Trophoblast cell (in vitro differentiated cells and primary cell): Measurements from ENCODE around the gene TAF11.

Source experiments
- DNase-seq, 2 donors: peaks; one replicate each; pipeline ENCODE4 v3.0.0-alpha.2; 2016
- H2AFZ ChIP-seq: 2 replicates; pipeline ENCODE4 v1.6.1; 2013; ENCODE audit warnings: low read length, moderate library complexity, mild to moderate bottlenecking; ENCODE audit not compliant: insufficient read depth, poor library complexity
- H2AK5ac ChIP-seq: 2 replicates; pipeline ENCODE4 v1.6.1; 2013; ENCODE audit warnings: mild to moderate bottlenecking, low read length
- H2BK120ac ChIP-seq: 2 replicates; pipeline ENCODE4 v1.6.1; 2013; ENCODE audit warnings: low read length, mild to moderate bottlenecking, moderate library complexity; ENCODE audit not compliant: insufficient read depth, poor library complexity
- H2BK12ac ChIP-seq: 2 replicates; pipeline ENCODE4 v1.6.1; 2013; ENCODE audit warnings: mild to moderate bottlenecking, low read length, moderate library complexity
- H2BK5ac ChIP-seq: 2 replicates; pipeline ENCODE4 v1.6.1; 2013; ENCODE audit warnings: low read length, low read depth, moderate library complexity, mild to moderate bottlenecking; ENCODE audit not compliant: poor library complexity
- H3K14ac ChIP-seq: 2 replicates; pipeline ENCODE4 v1.6.1; 2013; ENCODE audit warnings: mild to moderate bottlenecking, low read length
- H3K18ac ChIP-seq: 2 replicates; pipeline ENCODE4 v1.6.1; 2013; ENCODE audit warnings: mild to moderate bottlenecking, low read length
- H3K23ac ChIP-seq: 2 replicates; pipeline ENCODE4 v1.6.1; 2013; ENCODE audit warnings: low read length
- H3K27ac ChIP-seq: 2 replicates; pipeline ENCODE4 v1.5.1; 2013; ENCODE audit warnings: low read depth, mild to moderate bottlenecking, inconsistent platforms, low read length, moderate library complexity
- H3K27me3 ChIP-seq: 2 replicates; pipeline ENCODE4 v1.6.1; 2013; ENCODE audit warnings: inconsistent platforms, mild to moderate bottlenecking, low read length, moderate library complexity; ENCODE audit not compliant: insufficient read depth
- H3K36me3 ChIP-seq, 2 experiments: 1 replicate in 1 of 2; 2 replicates in 1 of 2; pipeline ENCODE4 v1.6.1; 2013; ENCODE audit warnings: low read length in 2 of 2, mild to moderate bottlenecking in 2 of 2, moderate library complexity in 1 of 2; ENCODE audit not compliant: insufficient read depth in 2 of 2, control insufficient read depth in 1 of 2
- H3K4ac ChIP-seq: 2 replicates; pipeline ENCODE4 v1.6.1; 2013; ENCODE audit warnings: low read depth, mild to moderate bottlenecking, low read length, moderate library complexity
- H3K4me1 ChIP-seq, 2 experiments: 1 replicate in 1 of 2; 2 replicates in 1 of 2; pipeline ENCODE4 v1.6.1; 2013; ENCODE audit warnings: low read length in 2 of 2, mild to moderate bottlenecking in 2 of 2, moderate library complexity in 1 of 2; ENCODE audit not compliant: insufficient read depth in 2 of 2, control insufficient read depth in 1 of 2
- H3K4me2 ChIP-seq: 2 replicates; pipeline ENCODE4 v1.6.1; 2013; ENCODE audit warnings: inconsistent platforms, mild to moderate bottlenecking, low read length, moderate library complexity
- H3K4me3 ChIP-seq: 2 replicates; pipeline ENCODE4 v1.5.1; 2013; ENCODE audit warnings: mild to moderate bottlenecking, low read depth, low read length, inconsistent platforms
- H3K79me1 ChIP-seq: one replicate; pipeline ENCODE4 v1.6.1; 2013; ENCODE audit warnings: low read length
- H3K79me2 ChIP-seq: 2 replicates; pipeline ENCODE4 v1.6.1; 2013; ENCODE audit warnings: low read length, mild to moderate bottlenecking; ENCODE audit not compliant: control insufficient read depth, insufficient read depth, poor library complexity
- H3K9ac ChIP-seq: 2 replicates; pipeline ENCODE4 v1.6.1; 2013; ENCODE audit warnings: mild to moderate bottlenecking, low read length
- H3K9me3 ChIP-seq: 2 replicates; pipeline ENCODE4 v1.6.1; 2013; ENCODE audit warnings: low read depth, mild to moderate bottlenecking, control low read depth, inconsistent platforms, low read length; ENCODE audit not compliant: insufficient read depth
- H4K12ac ChIP-seq: 2 replicates; pipeline ENCODE4 v1.6.1; 2013; ENCODE audit warnings: low read depth, mild to moderate bottlenecking, low read length, moderate library complexity
- H4K8ac ChIP-seq: 2 replicates; pipeline ENCODE4 v1.6.1; 2013; ENCODE audit warnings: low read depth, mild to moderate bottlenecking, low read length, moderate library complexity
- H4K91ac ChIP-seq: one replicate; pipeline ENCODE4 v1.6.1; 2013; ENCODE audit warnings: low read depth, mild to moderate bottlenecking, low read length, moderate library complexity
- WGBS: extraction: QIAGEN DNeasy Blood & Tissue Kit; methylation state at CpG from one replicate; pipeline ENCODE4 v1.1.7; 2013; ENCODE audit warnings: missing lambda C conversion rate; ENCODE audit not compliant: insufficient read length, insufficient coverage; ENCODE audit errors: extremely low coverage; 5-methylcytosine and 5-hydroxymethylcytosine counted together

TAF11 gene

DNA sequence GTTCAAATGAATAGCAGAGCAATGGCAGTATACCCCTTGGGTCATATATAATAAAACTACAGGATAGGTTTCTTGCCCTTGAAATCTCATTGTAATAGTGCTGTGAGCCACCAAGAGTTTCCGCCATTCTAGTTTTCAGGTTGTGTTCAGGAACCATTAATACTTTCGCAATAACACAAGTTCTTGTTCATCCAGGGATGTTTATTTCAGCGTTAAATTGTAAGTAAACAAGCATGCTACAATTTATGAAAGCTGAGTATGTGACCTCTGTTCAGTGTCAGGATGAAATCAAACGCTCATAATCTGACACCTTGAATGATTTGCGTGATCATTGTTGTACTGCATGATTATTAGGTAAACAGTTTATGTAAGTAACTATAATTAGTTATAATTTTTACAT lies 24.0 kb upstream of the TAF11 start:
- Histone ChIP-seq H3K4me1 (peaks cover 0 to 4% of the 10 kb centered on the region in 2 experiments), H2AFZ (no peak overlapping the region), H3K79me2 (peaks cover 3% of the 10 kb centered on the region), H2BK12ac (no peak overlapping the region), H3K9me3 (no peaks in the 10 kb centered on the region), H3K27me3 (no peaks in the 10 kb centered on the region), H3K9ac (no peak overlapping the region), H3K4me2 (no peak overlapping the region), H3K79me1 (no peaks in the 10 kb centered on the region), H3K14ac (no peak overlapping the region), H3K18ac (no peak overlapping the region), H3K36me3 (no peaks in the 10 kb centered on the region), H3K4me3 (no peak overlapping the region), H4K91ac (no peak overlapping the region), H2AK5ac (no peak overlapping the region), H4K12ac (no peak overlapping the region), H2BK120ac (no peak overlapping the region), H4K8ac (no peak overlapping the region), H3K27ac (no peak overlapping the region), H3K4ac (no peak overlapping the region), H3K23ac (no peak overlapping the region), H2BK5ac (no peak overlapping the region)
- no CpG with 5 or more reads among the region's 5 CpGs for WGBS
- DNase-seq = no peak

DNA sequence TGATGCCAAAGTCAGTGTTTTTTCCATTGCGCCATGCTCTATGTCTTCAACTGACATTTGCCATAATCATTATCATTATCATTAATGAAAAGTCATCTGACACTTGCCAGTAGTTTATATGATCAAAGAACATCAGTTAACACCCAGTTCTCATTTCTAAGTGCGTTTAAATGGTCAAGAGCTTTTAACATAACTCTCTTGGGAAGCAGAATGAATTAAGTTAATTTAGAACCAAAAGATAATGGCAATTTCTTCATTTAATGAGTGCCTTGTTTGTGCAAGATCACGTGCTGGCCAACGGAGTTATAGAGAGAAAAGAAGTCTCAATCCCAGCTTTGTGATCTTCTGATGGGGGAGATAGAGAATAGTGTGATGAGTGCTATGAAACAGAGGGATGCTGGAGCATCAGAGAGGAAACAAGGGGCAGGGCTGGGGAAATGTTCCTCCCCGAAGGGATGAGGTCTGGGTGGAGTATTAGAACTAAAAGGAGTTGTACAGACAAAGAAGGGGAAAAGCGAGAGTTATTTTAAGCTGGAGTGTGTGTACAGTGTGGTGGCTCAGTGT lies 21.6 kb upstream of the TAF11 start:
- H3K79me1 ChIP-seq = no peaks in the 10 kb centered on the region
- no peak overlapping the region for H3K4ac ChIP-seq
- H3K18ac ChIP-seq = no peak overlapping the region
- peaks cover 0 to 4% of the 10 kb centered on the region in 2 experiments for H3K4me1 ChIP-seq
- no peak overlapping the region for H3K9ac ChIP-seq
- no peak overlapping the region for H3K4me3 ChIP-seq
- H4K8ac ChIP-seq = no peak overlapping the region
- H3K4me2 ChIP-seq = no peak overlapping the region
- no peak overlapping the region for H4K91ac ChIP-seq
- no peak overlapping the region for H2BK5ac ChIP-seq
- no peaks in the 10 kb centered on the region for H3K27me3 ChIP-seq
- H3K23ac ChIP-seq = no peak overlapping the region
- H3K79me2 ChIP-seq = peaks cover 3% of the 10 kb centered on the region
- H2BK12ac ChIP-seq = no peak overlapping the region
- WGBS = no CpG with 5 or more reads among the region's 6 CpGs
- H2AK5ac ChIP-seq = no peak overlapping the region
- H3K14ac ChIP-seq = no peak overlapping the region
- H3K9me3 ChIP-seq = no peaks in the 10 kb centered on the region
- no peaks in the 10 kb centered on the region for H3K36me3 ChIP-seq
- H3K27ac ChIP-seq = no peak overlapping the region
- H4K12ac ChIP-seq = no peak overlapping the region
- H2BK120ac ChIP-seq = no peak overlapping the region
- no peak overlapping the region for H2AFZ ChIP-seq
- DNase-seq = no peak

DNA sequence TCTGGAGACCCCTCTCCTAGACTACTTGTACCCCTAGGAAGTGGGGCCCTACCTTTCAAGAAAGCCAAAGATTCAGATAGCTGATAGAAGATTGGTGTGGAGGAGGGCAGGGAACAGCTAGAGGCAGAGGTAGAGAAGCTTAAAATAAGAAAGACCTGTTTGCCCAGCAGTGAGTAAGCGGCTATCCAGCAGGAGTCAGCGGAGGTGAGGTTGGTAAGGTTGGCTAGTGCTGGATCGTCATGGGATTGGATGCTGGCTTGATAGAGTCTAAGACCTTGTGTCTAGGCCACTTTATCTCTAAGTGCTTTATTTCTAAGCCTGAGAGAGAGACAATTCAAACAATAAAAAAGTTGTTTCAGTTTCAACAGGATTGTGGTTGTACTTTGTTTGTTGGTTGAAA lies 20.4 kb upstream of the TAF11 start:
- no peak overlapping the region for H3K9ac ChIP-seq
- H3K27me3 ChIP-seq = no peaks in the 10 kb centered on the region
- H3K79me2 ChIP-seq = peaks cover 3% of the 10 kb centered on the region
- H3K4me2 ChIP-seq = no peak overlapping the region
- H3K27ac ChIP-seq = no peak overlapping the region
- H2BK12ac ChIP-seq = no peak overlapping the region
- no peak overlapping the region for H3K18ac ChIP-seq
- H2AFZ ChIP-seq = no peak overlapping the region
- H3K4me3 ChIP-seq = no peak overlapping the region
- no peaks in the 10 kb centered on the region for H3K36me3 ChIP-seq
- H3K79me1 ChIP-seq = no peaks in the 10 kb centered on the region
- WGBS = no CpG with 5 or more reads among the region's 3 CpGs
- H4K12ac ChIP-seq = no peak overlapping the region
- peak in 1 of 2 donors; percentile 57 for DNase-seq
- H2BK5ac ChIP-seq = no peak overlapping the region
- H2AK5ac ChIP-seq = no peak overlapping the region
- peak overlapping the region; percentile 77 for H3K4ac ChIP-seq
- H2BK120ac ChIP-seq = no peak overlapping the region
- H3K23ac ChIP-seq = no peak overlapping the region
- peaks cover 0 to 4% of the 10 kb centered on the region in 2 experiments for H3K4me1 ChIP-seq
- no peaks in the 10 kb centered on the region for H3K9me3 ChIP-seq
- no peak overlapping the region for H4K8ac ChIP-seq
- no peak overlapping the region for H4K91ac ChIP-seq
- H3K14ac ChIP-seq = no peak overlapping the region

DNA sequence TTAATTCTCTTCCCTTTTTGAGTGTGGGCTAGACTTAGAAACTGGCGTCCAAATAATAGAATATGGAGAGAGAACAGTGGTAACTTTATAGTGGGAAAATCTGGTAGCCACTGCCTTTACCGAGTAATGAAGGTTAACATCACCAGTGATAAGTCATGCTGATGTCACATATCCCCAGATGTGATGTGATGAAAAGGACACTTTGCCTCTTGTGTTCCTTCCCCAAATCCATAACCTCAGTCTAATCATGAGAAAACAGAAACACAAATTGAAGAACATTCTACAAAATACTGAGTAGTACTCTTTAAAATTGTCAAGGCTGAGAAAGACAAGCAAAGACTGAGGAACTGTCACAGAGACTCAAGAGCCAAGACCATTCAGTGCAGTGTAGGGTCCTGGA lies 19.0 kb upstream of the TAF11 start:
- Histone ChIP-seq H3K14ac (no peak overlapping the region), H2BK120ac (no peak overlapping the region), H3K9me3 (no peaks in the 10 kb centered on the region), H3K4me1 (peaks cover 0 to 4% of the 10 kb centered on the region in 2 experiments), H3K36me3 (no peaks in the 10 kb centered on the region), H3K23ac (no peak overlapping the region), H3K18ac (no peak overlapping the region), H3K27ac (no peak overlapping the region), H3K9ac (no peak overlapping the region), H3K27me3 (no peaks in the 10 kb centered on the region), H3K4me3 (no peak overlapping the region), H2AFZ (no peak overlapping the region), H3K4me2 (no peak overlapping the region), H4K91ac (no peak overlapping the region), H4K12ac (no peak overlapping the region), H4K8ac (no peak overlapping the region), H2BK12ac (no peak overlapping the region), H3K79me2 (peaks cover 3% of the 10 kb centered on the region), H3K4ac (no peak overlapping the region), H3K79me1 (no peaks in the 10 kb centered on the region), H2AK5ac (no peak overlapping the region), H2BK5ac (no peak overlapping the region)
- WGBS = no CpG with 5 or more reads among the region's 2 CpGs
- no peak for DNase-seq
